A549 (cell line): ENCODE data around the gene EIF4G3.

Experiments
- CEBPB ChIP-seq, 2 experiments: fragments of >200 bp in 1 of 2; sonication (Bioruptor Twin) in 1 of 2; formaldehyde crosslinking in 1 of 2; IDR thresholded peaks; 2 replicates each; pipeline ENCODE4 v1.6.1; 2012 to 2016
- POLR2A ChIP-seq: IDR thresholded peaks from 2 replicates; pipeline ENCODE4 v1.6.1; 2012; ENCODE audit warnings: mild to moderate bottlenecking, low read length
- RAD21 ChIP-seq, 2 experiments: fragments of >200 bp in 1 of 2; sonication (Bioruptor Twin) in 1 of 2; formaldehyde crosslinking in 1 of 2; IDR thresholded peaks in 1 of 2; conservative IDR thresholded peaks in 1 of 2; 2 replicates in 1 of 2; 3 replicates in 1 of 2; pipeline ENCODE4 v1.6.1; 2012 to 2018; ENCODE audit warnings: inconsistent platforms in 1 of 2
- TF ChIP-seq, protein P1 (sequence below): fragments of 200-600 bp; sonication (generic); IDR thresholded peaks from 2 replicates; pipeline ENCODE4 v1.6.1; 2016; ENCODE audit warnings: antibody characterized with exemption, mild to moderate bottlenecking, moderate library complexity
- TF ChIP-seq, protein P2 (sequence below): fragments of >200 bp; sonication (Bioruptor Twin); formaldehyde crosslinking; IDR thresholded peaks from 3 replicates; pipeline ENCODE4 v1.5.1; 2016

DNA sequence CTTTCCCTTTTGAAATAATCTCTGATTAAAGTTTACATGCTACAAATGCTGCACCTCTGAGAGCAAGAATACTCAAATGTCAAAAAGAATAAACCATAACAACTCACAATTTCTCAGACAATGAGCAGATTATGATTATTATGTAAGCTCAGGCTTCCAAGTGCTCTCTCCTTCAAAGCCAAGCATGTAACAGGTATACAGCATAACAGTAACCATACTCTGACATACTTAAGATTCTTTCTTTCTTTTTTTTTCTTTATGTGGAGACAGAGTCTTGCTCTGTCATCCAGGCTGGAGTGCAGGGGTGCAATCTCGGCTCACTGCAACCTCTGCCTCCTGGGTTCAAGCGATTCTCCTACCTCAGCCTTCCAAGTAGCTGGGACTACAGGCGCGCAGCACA lies 155.4 kb downstream of the EIF4G3 start:
- TF ChIP-seq, protein P1, sequence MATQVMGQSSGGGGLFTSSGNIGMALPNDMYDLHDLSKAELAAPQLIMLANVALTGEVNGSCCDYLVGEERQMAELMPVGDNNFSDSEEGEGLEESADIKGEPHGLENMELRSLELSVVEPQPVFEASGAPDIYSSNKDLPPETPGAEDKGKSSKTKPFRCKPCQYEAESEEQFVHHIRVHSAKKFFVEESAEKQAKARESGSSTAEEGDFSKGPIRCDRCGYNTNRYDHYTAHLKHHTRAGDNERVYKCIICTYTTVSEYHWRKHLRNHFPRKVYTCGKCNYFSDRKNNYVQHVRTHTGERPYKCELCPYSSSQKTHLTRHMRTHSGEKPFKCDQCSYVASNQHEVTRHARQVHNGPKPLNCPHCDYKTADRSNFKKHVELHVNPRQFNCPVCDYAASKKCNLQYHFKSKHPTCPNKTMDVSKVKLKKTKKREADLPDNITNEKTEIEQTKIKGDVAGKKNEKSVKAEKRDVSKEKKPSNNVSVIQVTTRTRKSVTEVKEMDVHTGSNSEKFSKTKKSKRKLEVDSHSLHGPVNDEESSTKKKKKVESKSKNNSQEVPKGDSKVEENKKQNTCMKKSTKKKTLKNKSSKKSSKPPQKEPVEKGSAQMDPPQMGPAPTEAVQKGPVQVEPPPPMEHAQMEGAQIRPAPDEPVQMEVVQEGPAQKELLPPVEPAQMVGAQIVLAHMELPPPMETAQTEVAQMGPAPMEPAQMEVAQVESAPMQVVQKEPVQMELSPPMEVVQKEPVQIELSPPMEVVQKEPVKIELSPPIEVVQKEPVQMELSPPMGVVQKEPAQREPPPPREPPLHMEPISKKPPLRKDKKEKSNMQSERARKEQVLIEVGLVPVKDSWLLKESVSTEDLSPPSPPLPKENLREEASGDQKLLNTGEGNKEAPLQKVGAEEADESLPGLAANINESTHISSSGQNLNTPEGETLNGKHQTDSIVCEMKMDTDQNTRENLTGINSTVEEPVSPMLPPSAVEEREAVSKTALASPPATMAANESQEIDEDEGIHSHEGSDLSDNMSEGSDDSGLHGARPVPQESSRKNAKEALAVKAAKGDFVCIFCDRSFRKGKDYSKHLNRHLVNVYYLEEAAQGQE, result no peak
- no peak for TF ChIP-seq RAD21 (conservative IDR thresholded peaks at IDR 0.05 in 1 of 2, IDR thresholded peaks at IDR 0.05 in 1 of 2)
- TF ChIP-seq CEBPB (IDR thresholded peaks at IDR 0.05), result no peak
- TF ChIP-seq POLR2A, result no peak
- TF ChIP-seq, protein P2, sequence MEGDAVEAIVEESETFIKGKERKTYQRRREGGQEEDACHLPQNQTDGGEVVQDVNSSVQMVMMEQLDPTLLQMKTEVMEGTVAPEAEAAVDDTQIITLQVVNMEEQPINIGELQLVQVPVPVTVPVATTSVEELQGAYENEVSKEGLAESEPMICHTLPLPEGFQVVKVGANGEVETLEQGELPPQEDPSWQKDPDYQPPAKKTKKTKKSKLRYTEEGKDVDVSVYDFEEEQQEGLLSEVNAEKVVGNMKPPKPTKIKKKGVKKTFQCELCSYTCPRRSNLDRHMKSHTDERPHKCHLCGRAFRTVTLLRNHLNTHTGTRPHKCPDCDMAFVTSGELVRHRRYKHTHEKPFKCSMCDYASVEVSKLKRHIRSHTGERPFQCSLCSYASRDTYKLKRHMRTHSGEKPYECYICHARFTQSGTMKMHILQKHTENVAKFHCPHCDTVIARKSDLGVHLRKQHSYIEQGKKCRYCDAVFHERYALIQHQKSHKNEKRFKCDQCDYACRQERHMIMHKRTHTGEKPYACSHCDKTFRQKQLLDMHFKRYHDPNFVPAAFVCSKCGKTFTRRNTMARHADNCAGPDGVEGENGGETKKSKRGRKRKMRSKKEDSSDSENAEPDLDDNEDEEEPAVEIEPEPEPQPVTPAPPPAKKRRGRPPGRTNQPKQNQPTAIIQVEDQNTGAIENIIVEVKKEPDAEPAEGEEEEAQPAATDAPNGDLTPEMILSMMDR, result no peak
